H1 (cell line): ENCODE measurements around the gene EXD3. TPM values are rescaled to one million over a fixed set of nuclear protein-coding genes. Genes with fewer than 3 reads are reported as not detected.

ENCODE experiments used
- ASH2L ChIP-seq: fragments of 200-600, 300-600 bp; sonication (generic); IDR thresholded peaks from one replicate; pipeline ENCODE4 v1.7.1; 2017; ENCODE audit warnings: low read length
- CBX5 ChIP-seq: fragments of 300-800, 300-1000 bp; sonication (generic); IDR thresholded peaks from 2 replicates; pipeline ENCODE4 v1.7.1; 2016; ENCODE audit warnings: antibody characterized with exemption, low read length, low read depth
- CHD7 ChIP-seq: fragments of 300-600 bp; sonication (generic); IDR thresholded peaks from 2 replicates; pipeline ENCODE4 v1.7.1; 2012; ENCODE audit warnings: low read length, moderate library complexity, mild to moderate bottlenecking, inconsistent platforms; ENCODE audit not compliant: insufficient replicate concordance
- CREB1 ChIP-seq: IDR thresholded peaks from 2 replicates; pipeline ENCODE4 v1.6.1; 2012; ENCODE audit warnings: inconsistent platforms
- EZH2 ChIP-seq: fragments of 200-600 bp; sonication (generic); IDR thresholded peaks from 2 replicates; pipeline ENCODE4 v1.7.1; 2012; ENCODE audit warnings: low read depth, mild to moderate bottlenecking, moderate library complexity, low read length, inconsistent platforms; ENCODE audit not compliant: severe bottlenecking
- FOSL1 ChIP-seq: IDR thresholded peaks from 2 replicates; pipeline ENCODE4 v1.6.1; 2011; ENCODE audit warnings: mild to moderate bottlenecking, low read depth, low read length, moderate library complexity; ENCODE audit not compliant: insufficient read depth
- POLR2A ChIP-seq, 2 experiments: IDR thresholded peaks; 1 replicate in 1 of 2; 2 replicates in 1 of 2; pipeline ENCODE4 v1.6.1; 2011; ENCODE audit warnings: low read depth in 2 of 2, low read length in 2 of 2, mild to moderate bottlenecking in 2 of 2; ENCODE audit errors: control extremely low read depth in 1 of 2
- SP1 ChIP-seq: IDR thresholded peaks from 2 replicates; pipeline ENCODE4 v1.6.1; 2011; ENCODE audit warnings: low read depth, low read length
- polyA plus RNA-seq, 7 experiments: library from polyadenylated mRNA; depleted of rRNA in 3 of 7; stranded (reverse) in 5 of 7; unstranded in 2 of 7; fragments of >200 nt in 5 of 7; fragments of 200-250 nt in 2 of 7; gene quantifications; 1 replicate in 5 of 7; 2 replicates in 1 of 7; 4 replicates in 1 of 7; pipeline versions ENCODE4 v1.2.1 to v1.2.3, GENCODE V29; 2011 to 2013; ENCODE audit warnings: missing spikeins in 2 of 7, mixed read lengths in 2 of 7
- total RNA-seq: library from RNA; stranded (reverse); fragmentation: NEBNext Ultra II Directional; extraction: Animal tissue kit (Norgen Biotek cat#: 25700); gene quantifications from 2 replicates; pipeline ENCODE4 v1.2.1, GENCODE V29; 2021
- TF ChIP-seq, protein P1 (sequence below): IDR thresholded peaks from 2 replicates; pipeline ENCODE4 v1.6.1; 2012; ENCODE audit warnings: inconsistent platforms
- TF ChIP-seq, protein P2 (sequence below): IDR thresholded peaks from 2 replicates; pipeline ENCODE4 v1.6.1; 2011; ENCODE audit warnings: low read length, improper control_type of control experiment

EXD3 gene
- total and polyA plus RNA-seq, 2 of the 8 experiments (the other 6 are each of a cell fraction or from before 2014, with no cell fraction given): 7.2 to 9.4 TPM

DNA sequence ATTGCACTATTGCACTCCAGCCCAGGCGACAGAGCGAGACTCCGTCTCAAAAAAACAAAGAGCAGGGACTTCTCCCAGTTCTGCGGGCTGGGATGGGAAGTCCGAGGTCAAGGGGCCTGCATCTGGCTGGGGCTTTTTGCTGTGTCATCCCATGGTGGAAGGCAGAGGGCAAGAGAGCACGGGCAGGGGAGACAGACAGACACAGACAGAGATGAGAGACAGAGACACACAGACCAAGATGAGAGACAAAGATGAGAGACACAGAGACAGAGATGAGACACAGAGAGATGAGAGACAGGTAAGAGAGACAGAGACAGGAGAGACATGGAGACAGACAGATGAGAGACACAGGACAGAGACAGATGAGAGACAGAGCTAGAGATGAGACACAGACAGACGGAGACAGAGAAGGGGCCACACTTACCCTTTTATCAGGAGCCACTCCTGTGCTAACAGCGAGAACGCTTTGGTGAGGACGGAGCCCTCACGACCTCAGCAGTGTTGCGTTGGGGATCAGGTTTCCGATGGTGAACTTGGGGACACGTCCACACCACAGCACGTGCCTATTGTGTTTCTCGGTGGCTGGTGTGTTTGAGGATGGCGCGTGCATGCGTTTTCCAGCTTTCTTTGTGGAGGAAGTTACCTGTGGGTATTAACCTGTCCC lies 154.3 kb downstream of the EXD3 start (continued):
- TF ChIP-seq CHD7 (no peak), ASH2L (no peak), EZH2 (no peak), SP1 (no peak), FOSL1 (no peak), CBX5 (no peak), CREB1 (no peak), POLR2A (IDR thresholded peaks at IDR 0.05; ENCODE audit: control extremely low read depth in 1 of 2, low read depth in 2 of 2, low read length in 2 of 2) (no peak)
- TF ChIP-seq, protein P1, sequence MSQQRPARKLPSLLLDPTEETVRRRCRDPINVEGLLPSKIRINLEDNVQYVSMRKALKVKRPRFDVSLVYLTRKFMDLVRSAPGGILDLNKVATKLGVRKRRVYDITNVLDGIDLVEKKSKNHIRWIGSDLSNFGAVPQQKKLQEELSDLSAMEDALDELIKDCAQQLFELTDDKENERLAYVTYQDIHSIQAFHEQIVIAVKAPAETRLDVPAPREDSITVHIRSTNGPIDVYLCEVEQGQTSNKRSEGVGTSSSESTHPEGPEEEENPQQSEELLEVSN: no peak
- TF ChIP-seq, protein P2, sequence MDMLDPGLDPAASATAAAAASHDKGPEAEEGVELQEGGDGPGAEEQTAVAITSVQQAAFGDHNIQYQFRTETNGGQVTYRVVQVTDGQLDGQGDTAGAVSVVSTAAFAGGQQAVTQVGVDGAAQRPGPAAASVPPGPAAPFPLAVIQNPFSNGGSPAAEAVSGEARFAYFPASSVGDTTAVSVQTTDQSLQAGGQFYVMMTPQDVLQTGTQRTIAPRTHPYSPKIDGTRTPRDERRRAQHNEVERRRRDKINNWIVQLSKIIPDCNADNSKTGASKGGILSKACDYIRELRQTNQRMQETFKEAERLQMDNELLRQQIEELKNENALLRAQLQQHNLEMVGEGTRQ: no peak
